Measurements from ENCODE around the gene ZNF423.

ZNF423 gene

DNA sequence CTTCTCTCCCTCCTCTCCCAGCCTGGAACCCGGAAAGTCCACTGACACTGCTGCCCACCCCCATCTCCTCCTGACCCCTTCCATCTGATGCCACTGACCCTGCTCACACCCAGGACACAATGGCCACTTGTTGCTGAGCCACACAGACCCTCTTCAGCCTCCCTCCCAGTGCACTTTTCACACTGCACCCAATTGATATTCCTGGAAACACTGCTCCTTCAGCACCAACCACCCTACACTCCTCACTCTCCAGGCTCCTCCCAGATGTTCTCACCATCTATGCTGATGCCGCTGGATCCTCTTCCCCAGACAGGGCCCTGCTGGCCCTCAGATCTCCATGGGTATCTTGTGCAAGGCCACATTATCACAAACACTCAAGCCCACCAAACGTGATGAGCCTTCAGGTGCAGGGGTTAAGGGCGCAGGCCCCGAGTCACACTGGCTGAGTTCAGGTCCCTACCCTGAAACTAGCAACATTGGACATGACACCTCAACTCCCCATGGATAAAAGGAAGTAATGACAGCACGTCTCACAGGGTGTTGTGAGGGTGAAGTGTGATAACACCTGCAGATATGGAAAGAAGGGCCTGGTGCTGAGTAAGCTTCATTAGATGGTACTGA, 238.1 kb downstream of the ZNF423 start:
- DNase-seq: no peak

DNA sequence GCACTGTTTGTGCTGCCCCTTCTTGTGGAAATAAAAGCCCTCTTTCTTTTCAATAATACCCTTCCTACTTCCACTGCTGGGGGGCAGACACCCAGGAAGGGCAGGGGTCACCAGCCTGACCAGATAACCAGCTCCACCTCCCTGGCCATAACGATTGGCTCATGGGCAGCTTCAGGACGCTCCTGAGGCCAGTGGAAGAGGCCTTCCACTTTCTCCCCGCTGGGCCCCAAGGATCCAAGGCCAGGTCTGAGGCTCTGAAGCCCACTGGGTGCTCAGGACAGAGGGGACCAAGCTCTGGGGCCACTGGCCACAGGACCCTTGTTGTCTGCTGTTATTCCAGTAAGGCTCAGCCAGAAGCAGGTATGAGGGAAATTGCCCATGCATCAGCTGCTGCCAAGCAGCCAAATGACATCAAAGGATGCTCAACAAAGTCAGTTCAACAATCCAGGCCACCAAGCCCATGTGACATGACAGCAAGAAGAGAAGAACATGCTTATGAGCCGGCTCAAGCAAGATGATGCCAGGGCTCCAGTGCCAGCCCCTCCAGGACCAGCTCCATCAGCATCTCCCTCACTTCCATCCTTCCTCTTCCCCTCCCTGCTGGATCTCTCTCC, 238.8 kb downstream of the ZNF423 start:
- no peak for DNase-seq

DNA sequence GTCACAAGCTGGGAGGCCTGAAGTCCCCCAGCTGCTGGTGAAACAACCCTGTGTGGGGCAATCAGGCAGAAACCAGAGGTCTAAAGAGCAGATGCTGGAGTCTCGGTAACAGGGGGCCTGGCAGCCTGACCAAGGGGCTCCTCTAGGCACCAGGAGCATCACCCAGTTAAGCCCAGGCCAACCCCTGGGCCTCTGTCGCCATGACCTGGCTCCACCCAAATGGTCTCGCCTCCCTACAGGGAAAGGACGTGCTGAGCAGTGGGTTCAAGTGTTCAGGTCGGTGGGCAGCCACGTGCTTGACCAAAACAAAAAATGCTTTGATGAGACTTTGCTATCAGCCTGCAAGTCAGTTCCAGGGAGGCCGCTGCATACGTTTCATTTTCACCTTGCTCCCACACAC, 240.3 kb downstream of the ZNF423 start:
- DNase-seq: no peak

DNA sequence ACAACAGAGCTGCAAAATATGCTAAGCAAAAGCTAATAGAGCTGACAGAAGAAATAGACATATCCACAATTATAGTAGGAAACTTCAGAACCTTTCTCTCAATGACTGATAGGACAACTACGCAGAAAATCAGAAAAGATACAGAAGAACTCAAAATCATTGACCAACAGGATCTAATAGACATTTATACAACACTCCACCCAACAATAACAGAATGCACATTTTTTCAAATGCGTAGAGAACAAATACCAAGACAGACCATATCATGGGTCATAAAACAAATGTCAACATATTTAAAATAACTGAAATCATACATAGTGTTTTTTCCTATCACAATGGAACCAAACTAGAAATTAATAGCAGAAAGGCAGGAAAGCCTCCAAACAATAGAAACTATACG, 244.9 kb downstream of the ZNF423 start:
- no peak for DNase-seq

DNA sequence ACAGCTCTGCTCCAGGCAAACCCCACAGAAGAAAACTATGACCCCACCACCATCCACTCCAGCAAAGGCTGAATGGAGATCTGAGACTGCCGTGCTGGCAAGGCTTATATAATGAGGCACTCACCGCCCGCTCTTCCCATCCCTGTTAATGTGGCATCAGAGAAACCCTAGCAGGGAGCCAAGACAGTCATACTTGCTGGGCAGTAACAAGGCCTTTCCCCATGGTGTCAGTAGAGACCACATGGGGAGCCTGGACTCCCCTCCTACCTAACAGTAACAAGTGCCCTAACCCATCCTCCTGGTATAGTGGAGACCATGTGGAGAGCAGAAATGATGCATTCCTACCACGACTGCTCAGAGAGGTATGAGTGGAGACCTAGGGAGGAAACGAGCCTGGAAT, 247.1 kb downstream of the ZNF423 start:
- no peak for DNase-seq

DNA sequence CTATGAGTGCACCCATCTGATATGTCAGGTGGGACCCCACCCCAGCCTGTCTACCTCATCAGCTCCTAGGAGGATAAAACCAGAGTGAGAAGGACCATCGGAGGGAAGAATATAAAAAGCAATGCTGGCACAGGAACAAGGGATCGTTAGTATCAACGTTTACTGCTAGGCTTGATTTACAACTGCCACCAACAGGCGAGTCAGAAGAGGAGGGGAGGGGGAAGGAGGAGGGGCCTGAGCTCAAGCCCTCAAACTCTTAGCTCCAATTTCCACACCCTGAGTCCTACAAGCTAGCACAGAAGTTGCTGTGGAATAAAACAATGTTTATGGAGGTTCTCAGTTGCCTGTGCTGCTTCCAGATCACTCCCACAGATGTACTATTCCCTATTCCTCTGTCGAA, 247.8 kb downstream of the ZNF423 start:
- no peak for DNase-seq

DNA sequence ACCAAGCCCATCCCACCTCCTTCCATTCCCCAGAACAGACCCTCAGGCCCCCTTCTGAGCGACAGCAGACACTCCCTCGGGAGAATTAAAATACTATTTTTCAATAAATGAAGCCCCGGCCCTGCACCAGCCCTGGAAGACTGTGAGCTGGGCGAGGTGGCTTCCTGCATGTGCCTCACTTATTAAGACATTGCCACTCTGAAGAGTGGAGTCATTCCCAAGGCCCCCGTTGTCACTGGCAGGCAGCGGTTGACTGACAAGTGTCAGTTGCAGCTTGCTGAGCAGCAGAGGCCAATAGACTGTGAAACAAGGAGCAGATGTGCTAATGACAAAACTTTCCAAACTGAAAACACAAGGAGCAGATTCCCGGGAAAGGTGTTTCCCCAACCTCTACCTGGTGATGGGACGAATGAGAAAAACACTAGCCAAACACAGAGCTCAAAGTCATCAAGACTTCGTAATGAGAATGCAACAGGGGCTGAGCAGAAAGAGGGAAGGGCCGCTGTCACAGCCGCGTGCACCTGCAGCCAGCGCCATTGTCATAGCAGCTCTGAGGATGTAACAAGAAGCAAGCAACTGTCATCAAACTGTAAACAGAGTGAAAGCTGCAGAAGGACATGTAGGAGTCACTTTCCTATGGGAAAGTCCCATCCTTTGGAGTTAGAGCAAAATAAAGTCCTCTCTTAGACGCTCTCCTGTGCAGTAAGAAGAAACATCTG, 250.2 kb downstream of the ZNF423 start:
- no peak for DNase-seq

DNA sequence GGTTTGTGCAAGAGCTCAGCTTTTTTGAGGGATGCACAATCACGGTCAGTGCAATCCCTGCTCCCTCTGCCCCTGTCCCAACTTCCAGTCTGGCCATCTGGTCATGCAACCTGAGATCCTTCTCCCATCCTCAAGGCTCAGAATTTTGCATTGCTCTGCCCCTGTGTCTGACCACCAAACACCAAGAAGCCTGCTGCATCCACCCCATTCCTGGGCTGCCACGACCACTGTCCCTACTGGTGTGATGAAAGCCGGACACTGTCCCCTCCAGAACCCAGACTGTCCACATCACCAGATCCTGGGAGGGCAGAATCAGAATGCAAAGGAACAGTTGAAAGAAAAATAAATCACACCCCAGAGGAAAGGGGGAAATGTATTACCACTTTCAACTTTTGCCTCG, 251.3 kb downstream of the ZNF423 start:
- DNase-seq: no peak

DNA sequence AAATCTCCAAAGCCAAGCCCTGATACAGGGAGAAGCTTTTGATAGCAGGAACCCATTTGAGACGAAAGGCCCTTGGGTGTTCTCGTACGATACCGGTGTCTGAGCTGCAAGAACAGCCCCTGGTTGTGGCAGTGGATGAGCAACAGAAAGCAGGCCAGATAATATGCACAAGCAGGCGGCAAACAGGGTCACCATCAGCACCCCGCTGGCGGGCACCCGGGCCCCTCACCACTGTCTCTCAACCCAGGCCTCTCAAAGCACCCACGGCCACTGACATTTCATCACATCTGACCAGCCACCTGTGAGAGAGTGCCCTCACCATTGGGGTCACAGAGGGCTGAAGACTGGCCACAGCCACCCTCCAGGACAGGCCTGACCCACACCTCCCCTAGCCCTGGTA, 252.0 kb downstream of the ZNF423 start:
- DNase-seq: no peak

DNA sequence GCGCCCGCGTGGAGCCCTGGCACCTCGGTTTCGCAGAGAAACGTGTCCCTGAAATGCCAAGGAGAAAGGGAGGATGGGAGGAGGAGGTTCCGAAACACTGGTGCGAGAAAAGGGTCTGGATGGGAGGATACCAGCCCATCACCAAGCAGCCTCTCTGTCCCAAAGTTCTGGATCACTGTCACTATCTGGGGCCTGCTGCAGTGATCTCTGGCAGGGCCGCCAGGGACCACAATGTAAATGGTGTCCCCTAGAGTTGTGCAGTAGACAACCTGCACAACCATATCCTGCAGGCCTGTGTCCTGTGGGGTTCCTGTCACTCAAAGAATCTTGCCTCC, 253.0 kb downstream of the ZNF423 start:
- no peak for DNase-seq

DNA sequence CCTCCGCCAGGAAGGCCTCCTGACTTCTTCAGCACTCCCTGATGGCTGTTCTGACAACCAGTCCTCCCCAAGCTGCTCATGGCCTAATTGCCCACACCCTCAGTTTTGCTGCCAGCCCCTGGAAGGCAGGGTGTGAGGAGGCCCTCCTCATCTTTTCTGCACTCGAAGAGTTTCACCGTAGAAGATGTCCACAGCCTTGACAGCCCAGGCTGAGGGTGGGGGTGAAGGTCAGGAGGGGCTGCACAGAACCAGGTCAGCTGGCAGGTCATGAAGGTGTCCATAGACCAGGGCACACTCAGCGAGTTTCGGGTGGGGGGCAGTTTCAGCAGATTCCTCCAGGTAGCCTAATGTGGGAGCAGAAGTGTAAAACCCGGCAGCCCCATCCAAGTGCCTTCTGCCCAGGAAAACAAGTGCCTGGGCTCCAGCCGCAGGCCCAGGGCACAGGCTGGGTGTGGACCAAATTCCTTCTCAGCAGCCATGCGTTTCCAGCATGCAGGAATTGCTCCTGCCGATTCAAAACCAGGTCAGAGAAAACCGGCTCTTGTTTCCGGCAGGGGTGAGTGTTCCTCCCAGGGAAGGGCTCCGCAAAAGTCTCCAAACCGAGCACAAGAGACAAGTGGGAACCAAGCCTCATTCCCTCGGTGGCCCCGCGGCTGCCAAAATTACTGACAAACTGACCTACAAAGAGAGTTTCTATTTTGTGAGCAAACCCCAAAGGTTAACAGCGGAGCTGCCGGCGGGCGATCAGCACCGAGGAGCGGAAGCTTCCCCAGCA, 253.5 kb downstream of the ZNF423 start:
- DNase-seq: no peak

DNA sequence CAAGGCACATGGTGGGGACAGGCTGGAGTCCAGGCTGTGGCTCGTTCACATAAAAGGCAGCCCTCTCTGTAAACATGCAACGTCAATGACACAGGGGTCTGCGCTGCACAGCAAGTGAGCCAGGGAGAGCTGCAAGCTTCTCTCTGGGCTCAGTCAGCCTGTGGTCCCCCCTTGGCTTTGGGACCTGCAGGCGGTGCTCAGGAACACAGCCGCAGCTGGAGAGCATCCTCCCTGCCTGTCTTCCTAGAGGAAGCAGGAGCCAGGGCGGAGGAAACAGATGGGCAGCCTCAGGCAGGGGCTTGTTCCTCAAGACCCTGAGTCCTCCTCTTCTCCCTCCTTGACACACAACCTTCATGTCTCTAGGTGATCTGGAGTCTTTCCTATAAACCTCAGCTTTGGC, 254.3 kb downstream of the ZNF423 start:
- DNase-seq: no peak

DNA sequence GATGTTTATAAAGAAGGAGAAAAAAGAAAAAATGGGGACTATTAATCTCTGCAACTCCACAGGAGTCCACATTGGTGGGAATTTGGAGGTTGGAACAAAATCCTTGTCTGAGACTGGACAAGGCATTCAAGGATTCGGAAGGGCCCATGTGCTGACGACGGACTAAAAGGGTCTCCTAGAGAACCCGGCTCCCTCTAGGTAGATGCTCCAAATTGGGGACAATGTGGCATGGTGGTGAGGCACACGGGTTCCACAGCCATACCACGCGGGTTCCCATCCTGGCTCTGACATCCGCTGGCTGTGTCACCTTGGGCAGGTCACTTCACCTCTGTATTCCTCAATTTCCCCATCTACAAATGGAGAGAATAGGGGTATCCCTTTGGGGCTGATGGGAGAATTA, 254.9 kb downstream of the ZNF423 start:
- DNase-seq: no peak

DNA sequence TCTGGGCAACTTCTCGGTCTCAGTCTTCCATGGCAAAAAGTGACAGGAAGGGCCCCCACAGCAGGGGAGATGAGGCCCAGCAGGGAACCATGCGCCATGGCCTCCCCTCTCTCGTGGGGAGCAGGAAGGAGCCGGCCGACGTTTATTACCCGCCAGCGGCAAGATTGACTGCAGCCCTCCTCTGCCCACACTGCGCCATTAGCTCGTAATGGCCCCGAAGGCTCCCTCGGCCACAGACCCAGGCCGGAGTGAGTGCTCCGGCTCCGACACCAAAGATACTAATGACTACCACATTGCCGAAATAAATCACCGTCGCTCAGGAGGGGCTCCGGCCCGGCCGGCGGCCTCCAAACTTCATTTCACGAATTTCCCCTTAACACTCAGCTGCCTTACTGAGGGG, 255.4 kb downstream of the ZNF423 start:
- no peak for DNase-seq

DNA sequence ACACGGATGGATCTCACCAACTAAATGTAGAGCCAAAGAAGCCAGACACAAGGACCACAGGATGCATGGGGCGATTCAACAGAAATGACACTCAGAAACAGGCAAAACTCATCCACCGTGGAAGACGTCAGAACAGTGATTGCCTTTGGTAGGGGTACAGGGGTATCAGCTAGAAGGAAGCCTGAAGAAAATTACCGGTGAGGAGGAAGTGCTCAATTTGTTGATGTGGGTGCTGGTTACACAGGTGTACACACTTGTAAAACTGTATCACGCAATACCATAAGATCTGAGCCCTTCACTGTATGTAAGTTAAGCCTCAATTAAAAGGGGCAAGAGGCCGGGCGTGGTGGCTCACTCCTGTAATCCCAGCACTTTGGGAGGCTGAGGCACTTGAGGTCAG, 256.2 kb downstream of the ZNF423 start:
- no peak for DNase-seq

DNA sequence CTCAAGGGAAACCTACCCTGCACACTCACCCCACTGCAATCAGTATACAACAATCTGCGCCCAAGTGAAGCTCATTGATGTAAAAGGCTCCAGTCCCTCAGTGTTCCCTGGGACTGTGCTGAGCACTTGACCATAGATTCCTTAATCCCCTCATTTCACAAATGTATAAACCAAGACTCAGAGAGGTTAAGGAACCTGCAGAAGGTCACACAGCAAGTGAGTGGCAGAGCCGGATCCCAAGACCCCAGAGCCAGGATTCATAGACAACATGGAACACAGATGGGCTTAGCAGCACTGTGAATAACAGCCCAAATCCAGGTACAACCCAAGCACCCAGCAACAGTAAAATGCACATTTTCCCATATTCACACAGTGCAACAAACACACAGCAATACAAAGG, 256.6 kb downstream of the ZNF423 start:
- DNase-seq: no peak

DNA sequence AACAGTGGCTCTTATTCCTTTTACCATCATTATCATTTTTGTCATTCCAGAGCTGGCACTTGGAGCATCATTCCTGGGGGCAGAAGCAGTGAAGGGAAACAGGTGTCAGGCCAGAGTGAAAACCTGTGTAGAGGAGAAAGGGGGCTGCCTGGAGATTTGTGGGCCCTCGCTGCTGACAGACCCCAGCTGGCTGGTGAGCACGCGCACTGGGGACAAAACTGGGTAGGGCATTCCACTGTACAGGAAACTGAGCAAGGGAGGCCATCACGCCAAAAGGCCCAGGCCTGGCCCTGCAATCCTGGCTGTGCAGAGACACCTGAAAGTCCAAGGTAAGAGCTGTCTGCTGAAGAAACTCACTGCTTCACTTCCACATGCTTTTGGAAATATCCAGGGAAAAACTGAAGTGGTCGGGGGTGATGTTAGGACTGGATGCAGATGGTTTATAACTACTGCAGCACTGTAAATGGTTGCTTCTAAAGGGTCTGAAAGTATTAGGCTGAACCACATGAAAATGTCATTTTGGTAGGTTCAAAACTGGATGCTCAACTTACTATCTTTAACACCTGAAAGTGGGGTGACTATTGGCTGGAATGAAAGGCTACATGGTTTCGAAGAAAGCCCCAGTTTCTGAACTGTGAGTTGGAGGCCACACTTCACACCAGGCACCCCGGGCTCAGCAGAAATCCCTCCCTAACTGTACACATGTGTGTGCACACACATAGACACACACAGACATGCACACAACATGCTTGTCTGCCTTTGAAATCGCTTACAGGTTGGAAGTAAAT, 257.3 kb downstream of the ZNF423 start:
- DNase-seq: no peak

DNA sequence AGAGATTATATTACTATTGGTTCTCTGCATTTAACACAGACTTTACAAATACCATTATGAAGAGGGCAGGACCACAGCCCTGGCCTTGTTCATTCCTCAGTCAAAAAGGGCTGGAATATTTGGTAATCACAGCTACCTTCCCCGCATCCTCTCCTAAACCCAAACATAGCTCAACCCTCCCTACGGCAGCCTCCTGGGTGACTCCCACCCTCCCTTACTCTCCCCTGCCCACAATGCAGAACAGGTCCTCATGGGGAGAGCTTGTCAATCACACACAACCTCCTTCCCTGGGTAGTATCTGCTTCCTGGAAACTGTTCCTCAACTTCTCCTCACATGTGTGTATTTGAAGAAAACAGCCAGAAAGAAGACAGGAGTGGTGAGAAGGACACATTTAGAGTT, 258.1 kb downstream of the ZNF423 start:
- DNase-seq: no peak

DNA sequence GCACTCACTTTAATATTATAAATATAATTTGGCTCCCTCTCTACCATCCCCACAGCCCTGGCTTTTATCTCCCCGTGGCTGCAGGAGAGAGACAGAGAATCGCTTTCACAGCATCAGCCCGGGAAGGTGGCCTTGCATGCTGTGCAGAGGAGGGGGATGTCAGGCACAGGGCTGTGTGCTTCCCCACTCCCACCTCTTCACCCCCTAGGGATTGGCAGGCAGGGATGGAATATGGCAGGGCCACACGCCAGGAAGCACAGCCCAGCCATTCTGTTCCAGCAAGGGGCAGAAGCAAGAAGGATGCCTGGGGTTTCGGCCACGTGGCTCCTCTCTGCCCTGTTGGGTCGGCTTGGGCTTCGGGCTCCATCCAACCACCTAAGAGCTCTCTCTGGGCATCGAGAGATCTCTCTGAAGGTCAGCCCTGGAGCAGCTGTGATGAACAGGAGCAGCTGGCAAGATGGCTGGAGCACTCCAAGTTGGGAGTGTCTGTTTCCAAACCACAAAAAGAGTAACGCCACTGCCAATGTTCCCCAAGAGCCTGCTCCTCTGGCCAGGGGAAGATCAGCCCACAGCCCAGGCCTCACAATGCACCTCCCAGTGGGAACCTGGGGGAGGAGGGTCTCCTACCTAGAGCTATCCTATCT, 259.1 kb downstream of the ZNF423 start:
- no peak for DNase-seq

DNA sequence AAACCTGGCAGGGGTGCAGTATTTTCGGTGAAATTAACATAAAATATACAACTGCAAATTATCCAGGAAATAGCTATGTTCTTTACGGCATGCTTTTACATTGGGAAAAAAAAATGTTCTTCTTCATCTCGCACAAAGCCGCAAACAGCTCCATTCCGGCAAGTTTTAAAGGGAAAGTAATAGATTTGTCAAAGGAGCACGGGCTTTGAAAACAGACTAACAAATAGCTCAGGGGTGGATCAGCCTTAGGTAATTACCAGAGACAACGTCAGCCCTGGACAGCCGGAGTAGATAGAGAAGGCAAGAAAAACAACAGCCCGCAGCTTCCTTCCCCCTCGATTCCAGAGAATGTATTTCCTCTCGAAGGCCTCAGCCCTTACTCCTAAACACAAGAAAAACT, 259.8 kb downstream of the ZNF423 start:
- no peak for DNase-seq

DNA sequence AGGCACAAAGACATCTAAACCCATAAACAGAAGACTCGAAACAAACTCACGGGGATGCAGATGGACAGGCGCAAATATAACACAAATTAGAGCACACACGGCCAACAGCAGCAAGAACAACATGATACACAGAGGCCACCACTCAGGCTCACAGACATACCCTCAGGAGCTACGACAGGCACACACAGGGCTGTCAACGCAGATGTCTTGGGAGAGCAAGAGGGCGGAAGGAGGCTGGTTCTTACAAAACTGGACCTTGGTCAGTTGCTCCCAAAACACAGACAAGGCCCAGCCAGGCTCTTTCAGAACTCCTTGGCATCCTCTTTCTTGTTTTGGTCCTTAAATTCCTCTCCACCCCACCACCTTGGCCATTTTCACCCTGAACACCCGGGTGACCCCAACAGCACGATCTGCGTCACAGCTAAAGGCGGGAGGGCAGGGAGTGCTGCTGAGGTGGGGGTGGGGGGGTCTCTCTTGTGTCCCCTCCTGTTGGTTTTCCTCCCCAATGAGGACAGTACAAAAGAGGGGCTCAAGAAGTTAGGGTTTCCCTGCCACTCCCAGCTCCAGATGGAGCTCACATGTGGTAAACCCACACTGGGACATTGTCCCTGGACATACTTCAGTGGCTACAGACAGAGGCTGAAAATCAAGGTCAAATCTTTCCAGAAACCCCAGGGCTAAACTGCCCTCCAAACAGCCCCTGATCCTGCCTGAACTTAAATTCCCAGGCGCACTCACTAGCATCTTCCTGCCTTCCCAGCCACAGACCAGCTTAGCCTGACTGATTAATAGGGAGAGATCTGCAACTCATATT, 261.0 kb downstream of the ZNF423 start:
- no peak for DNase-seq

DNA sequence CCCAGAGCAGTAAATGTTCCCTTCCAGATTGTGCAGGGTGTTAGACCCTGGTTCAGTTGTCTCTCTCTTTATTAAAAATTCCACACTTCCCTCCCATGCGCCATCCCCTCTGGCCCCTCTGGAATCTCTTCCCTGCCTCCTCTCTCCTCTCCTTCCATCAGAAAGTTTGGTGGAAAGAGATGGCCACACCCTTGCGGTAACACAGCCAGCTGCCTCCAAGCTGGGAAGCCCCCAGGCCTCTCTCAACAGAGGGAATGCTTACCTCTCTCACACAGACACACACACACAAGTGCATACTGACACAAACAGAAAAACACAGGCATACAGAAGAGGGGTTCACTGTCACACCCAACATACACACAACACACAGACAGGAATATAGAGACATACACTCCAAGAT, 261.8 kb downstream of the ZNF423 start:
- DNase-seq: no peak

Data from DMS79 (cell line).